RPMI7951 (cell line): Measurements from ENCODE around the gene HS6ST3. TPM values are rescaled to one million over a fixed set of nuclear protein-coding genes. Genes with fewer than 3 reads are reported as not detected.

Experiments used
- DNase-seq: peaks from one replicate; pipeline ENCODE4 v3.0.0-alpha.2; 2012; ENCODE audit warnings: low read depth
- total RNA-seq: library from RNA; depleted of rRNA; stranded (reverse); fragments of >200 nt; shearing (Covaris generic); gene quantifications from 2 replicates; pipeline ENCODE4 v1.2.3, GENCODE V29; 2014

The HS6ST3 gene
- total RNA-seq, 1 experiment from 2014 or later, result not detected

GRCh38 chr13:96652506-96652905 lies 562.6 kb downstream of the HS6ST3 start:
- no peak for DNase-seq

- no peak for DNase-seq
Observed at GRCh38 chr13:96661612-96662011, 571.7 kb downstream of the HS6ST3 start.

- no peak for DNase-seq
Observed at GRCh38 chr13:96662036-96662435, 572.1 kb downstream of the HS6ST3 start.

GRCh38 chr13:96667294-96668018 lies 577.5 kb downstream of the HS6ST3 start:
- DNase-seq, result no peak

GRCh38 chr13:96671073-96671472 lies 581.2 kb downstream of the HS6ST3 start:
- DNase-seq, result no peak

GRCh38 chr13:96672016-96672415 lies 582.1 kb downstream of the HS6ST3 start:
- DNase-seq, result no peak

GRCh38 chr13:96673825-96674224 lies 583.9 kb downstream of the HS6ST3 start:
- DNase-seq, result no peak

GRCh38 chr13:96677029-96677428 lies 587.1 kb downstream of the HS6ST3 start:
- DNase-seq, result no peak

- DNase-seq, result no peak
Observed at GRCh38 chr13:96678801-96679200, 588.9 kb downstream of the HS6ST3 start.

GRCh38 chr13:96680898-96681297 lies 591.0 kb downstream of the HS6ST3 start:
- DNase-seq, result no peak

GRCh38 chr13:96681766-96682165 lies 591.9 kb downstream of the HS6ST3 start:
- DNase-seq, result no peak

- DNase-seq, result no peak
Observed at GRCh38 chr13:96684469-96684868, 594.6 kb downstream of the HS6ST3 start.

GRCh38 chr13:96684907-96685306 lies 595.0 kb downstream of the HS6ST3 start:
- no peak for DNase-seq

GRCh38 chr13:96686286-96686685 lies 596.4 kb downstream of the HS6ST3 start:
- no peak for DNase-seq

- DNase-seq, result no peak
Observed at GRCh38 chr13:96687191-96687590, 597.3 kb downstream of the HS6ST3 start.

- no peak for DNase-seq
Observed at GRCh38 chr13:96690998-96691397, 601.1 kb downstream of the HS6ST3 start.

- no peak for DNase-seq
Observed at GRCh38 chr13:96696389-96696900, 606.5 kb downstream of the HS6ST3 start.

GRCh38 chr13:96700657-96701056 lies 610.8 kb downstream of the HS6ST3 start:
- no peak for DNase-seq

- DNase-seq, result no peak
Observed at GRCh38 chr13:96707146-96707545, 617.2 kb downstream of the HS6ST3 start.

- DNase-seq, result no peak
Observed at GRCh38 chr13:96710166-96710862, 620.4 kb downstream of the HS6ST3 start.

GRCh38 chr13:96720446-96720845 lies 630.5 kb downstream of the HS6ST3 start:
- DNase-seq, result no peak

GRCh38 chr13:96726651-96727050 lies 636.7 kb downstream of the HS6ST3 start:
- no peak for DNase-seq

- DNase-seq, result no peak
Observed at GRCh38 chr13:96728463-96728862, 638.6 kb downstream of the HS6ST3 start.
